ENCODE data around the gene ZNF367.
"Not testable (repeated sequence)": the region's sequence is repeated elsewhere in the genome, so short reads cannot be mapped to it uniquely, and the experiment has no call there.

The ZNF367 gene

GRCh38 chr9:96360976-96361375 is 57.2 kb downstream of the ZNF367 start:
- DNase-seq (ENCODE audit: low read depth), result no peak

GRCh38 chr9:96360523-96360922 is 57.6 kb downstream of the ZNF367 start:
- not testable (repeated sequence) for DNase-seq (ENCODE audit: low read depth)

- no peak for DNase-seq (ENCODE audit: low read depth)
Observed at GRCh38 chr9:96350866-96351265, 67.3 kb downstream of the ZNF367 start.

- DNase-seq (ENCODE audit: low read depth), result no peak
Observed at GRCh38 chr9:96348261-96348660, 69.9 kb downstream of the ZNF367 start.

- DNase-seq (ENCODE audit: low read depth), result no peak
Observed at GRCh38 chr9:96345551-96345950, 72.6 kb downstream of the ZNF367 start.

- DNase-seq (ENCODE audit: low read depth), result peak; percentile 63
Observed at GRCh38 chr9:96344458-96345180, 73.6 kb downstream of the ZNF367 start.

- no peak for DNase-seq (ENCODE audit: low read depth)
Observed at GRCh38 chr9:96343515-96344360, 74.4 kb downstream of the ZNF367 start.

GRCh38 chr9:96342571-96343245 is 75.5 kb downstream of the ZNF367 start:
- no peak for DNase-seq (ENCODE audit: low read depth)

- DNase-seq (ENCODE audit: low read depth), result no peak
Observed at GRCh38 chr9:96340707-96341106, 77.5 kb downstream of the ZNF367 start.

GRCh38 chr9:96338299-96338698 is 79.9 kb downstream of the ZNF367 start:
- DNase-seq (ENCODE audit: low read depth), result no peak
